CD14-positive monocyte (primary cell): ENCODE measurements around the gene SERPINA5. TPM values are rescaled to one million over a fixed set of nuclear protein-coding genes. Genes with fewer than 3 reads are reported as not detected.

Source experiments
- DNase-seq, 3 donors: peaks; one replicate each; pipeline ENCODE4 v3.0.0-alpha.2; 2011 to 2022
- H2AFZ ChIP-seq: 2 replicates; pipeline ENCODE4 v1.6.0; 2012; ENCODE audit warnings: mild to moderate bottlenecking, low read depth, low read length, inconsistent platforms; ENCODE audit not compliant: insufficient read depth, poor library complexity, severe bottlenecking
- H3K27ac ChIP-seq, 2 donors: 1 replicate in 1 of 2; 2 replicates in 1 of 2; pipeline ENCODE4 v1.5.1; 2012 to 2013; ENCODE audit warnings: low read length in 2 of 2, control low read depth in 1 of 2, inconsistent platforms in 1 of 2, low read depth in 1 of 2, mild to moderate bottlenecking in 1 of 2
- H3K27me3 ChIP-seq, 2 donors: one replicate each; pipeline versions ENCODE4 v1.6.0 to v1.6.1; 2011 to 2013; ENCODE audit warnings: low read length in 2 of 2; ENCODE audit not compliant: control insufficient read depth in 2 of 2, insufficient read depth in 2 of 2
- H3K36me3 ChIP-seq, 2 donors: replicated peaks in 1 of 2; 1 replicate in 1 of 2; 2 replicates in 1 of 2; pipeline versions ENCODE4 v1.5.1 to v1.6.1; 2012 to 2013; ENCODE audit warnings: low read length in 2 of 2, control low read depth in 1 of 2, inconsistent platforms in 1 of 2, mild to moderate bottlenecking in 1 of 2; ENCODE audit not compliant: insufficient read depth in 2 of 2, control insufficient read depth in 1 of 2
- H3K4me1 ChIP-seq, 2 donors: 1 replicate in 1 of 2; 2 replicates in 1 of 2; pipeline versions ENCODE4 v1.5.1 to v1.6.1; 2012 to 2013; ENCODE audit warnings: low read length in 2 of 2, control low read depth in 1 of 2, inconsistent platforms in 1 of 2, mild to moderate bottlenecking in 1 of 2, moderate library complexity in 1 of 2; ENCODE audit not compliant: insufficient read depth in 2 of 2, control insufficient read depth in 1 of 2
- H3K4me2 ChIP-seq: replicated peaks from 2 replicates; pipeline ENCODE3; 2012; ENCODE audit warnings: low read length, moderate library complexity, mild to moderate bottlenecking; ENCODE audit not compliant: poor library complexity, severe bottlenecking; ENCODE audit errors: extremely low read depth
- H3K4me3 ChIP-seq, 3 experiments: fragments of 200-600 bp in 1 of 3; sonication (generic) in 1 of 3; replicated peaks in 1 of 3; 1 replicate in 2 of 3; 2 replicates in 1 of 3; pipeline ENCODE4 v1.5.1; 2011 to 2013; ENCODE audit warnings: low read length in 3 of 3, mild to moderate bottlenecking in 3 of 3, control low read depth in 2 of 3, low read depth in 2 of 3, inconsistent platforms in 1 of 3, moderate library complexity in 1 of 3
- H3K79me2 ChIP-seq: 2 replicates; pipeline ENCODE4 v1.6.0; 2012; ENCODE audit warnings: mild to moderate bottlenecking, control low read depth, inconsistent platforms, low read length, moderate library complexity; ENCODE audit not compliant: insufficient read depth
- H3K9ac ChIP-seq: 2 replicates; pipeline ENCODE4 v1.6.0; 2017; ENCODE audit warnings: low read length, mild to moderate bottlenecking; ENCODE audit not compliant: insufficient read depth, poor library complexity, severe bottlenecking
- H3K9me3 ChIP-seq, 2 donors: replicated peaks in 1 of 2; 1 replicate in 1 of 2; 2 replicates in 1 of 2; pipeline versions ENCODE4 v1.5.1 to v1.6.1; 2012 to 2013; ENCODE audit warnings: low read length in 2 of 2, control low read depth in 1 of 2; ENCODE audit not compliant: control insufficient read depth in 1 of 2, insufficient read depth in 1 of 2
- H4K20me1 ChIP-seq: 2 replicates; pipeline ENCODE4 v1.6.0; 2012; ENCODE audit warnings: mild to moderate bottlenecking, low read length, control low read depth, moderate library complexity; ENCODE audit not compliant: insufficient read depth
- H3K27ac Mint-ChIP-seq, 7 donors: one replicate each; pipeline ENCODE4 v1.8.0; 2020; ENCODE audit warnings: mild to moderate bottlenecking in 7 of 7, mixed read lengths in 7 of 7, moderate library complexity in 6 of 7, inconsistent platforms in 2 of 7
- H3K27me3 Mint-ChIP-seq, 3 donors: one replicate each; pipeline ENCODE4 v1.8.0; 2021 to 2022; ENCODE audit warnings: low read depth in 3 of 3, mild to moderate bottlenecking in 3 of 3, mixed read lengths in 3 of 3, moderate library complexity in 3 of 3, inconsistent platforms in 1 of 3
- H3K36me3 Mint-ChIP-seq, 2 donors: one replicate each; pipeline ENCODE4 v1.8.0; 2020; ENCODE audit warnings: mixed read lengths in 2 of 2, inconsistent platforms in 1 of 2, mild to moderate bottlenecking in 1 of 2
- H3K4me1 Mint-ChIP-seq: one replicate; pipeline ENCODE4 v1.8.0; 2020; ENCODE audit warnings: mild to moderate bottlenecking, mixed read lengths
- H3K4me3 Mint-ChIP-seq, 2 donors: one replicate each; pipeline ENCODE4 v1.8.0; 2020; ENCODE audit warnings: mild to moderate bottlenecking in 2 of 2, mixed read lengths in 2 of 2, moderate library complexity in 1 of 2
- H3K9me3 Mint-ChIP-seq, 7 donors: one replicate each; pipeline ENCODE4 v1.8.0; 2020 to 2022; ENCODE audit warnings: mixed read lengths in 7 of 7, mild to moderate bottlenecking in 6 of 7, moderate library complexity in 6 of 7, inconsistent platforms in 2 of 7
- CTCF ChIP-seq: fragments of 200-600 bp; IDR thresholded peaks from one replicate; pipeline ENCODE4 v1.8.0; 2022; ENCODE audit warnings: antibody characterized with exemption, mild to moderate bottlenecking
- WGBS: methylation state at CpG from one replicate; pipeline ENCODE4 v1.1.5; 2013; ENCODE audit warnings: missing lambda C conversion rate; ENCODE audit not compliant: insufficient coverage; 5-methylcytosine and 5-hydroxymethylcytosine counted together
- intact Hi-C, 2 donors: fragments of 100-400 bp; cut with micrococcal nuclease; formaldehyde crosslinking; loops; one replicate each; pipeline versions ENCODE4 v1.15.0 to v1.15.1; 2023
- polyA plus RNA-seq, 3 donors: library from polyadenylated mRNA; depleted of rRNA in 1 of 3; unstranded in 2 of 3; stranded (reverse) in 1 of 3; fragments of 300-500 nt in 2 of 3; fragments of >200 nt in 1 of 3; fragmentation: Illumina TruSeq in 2 of 3; gene quantifications; 1 replicate in 2 of 3; 2 replicates in 1 of 3; pipeline ENCODE4 v1.2.3, GENCODE V29; 2012 to 2021

SERPINA5 gene
- polyA plus RNA-seq, 3 donors: not detected

DNA sequence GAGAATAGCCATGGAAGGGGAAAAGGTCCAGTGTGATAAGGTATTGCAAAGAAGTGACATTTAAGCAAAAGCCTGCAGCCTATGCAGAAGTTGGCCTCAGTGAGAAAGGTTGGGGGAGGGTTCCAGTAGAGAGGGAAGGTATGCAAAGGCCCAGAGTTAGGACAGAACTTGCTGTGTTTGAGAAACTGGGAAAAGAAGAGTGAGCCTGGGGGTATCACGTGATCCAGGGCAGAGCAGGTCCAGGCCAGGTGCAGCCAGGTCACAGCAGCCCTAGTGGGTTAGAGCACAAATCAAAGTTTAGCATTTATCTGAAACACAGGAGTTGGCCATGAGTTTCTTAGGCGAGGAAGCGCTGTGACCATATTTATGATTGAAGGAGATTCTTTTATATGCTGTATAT lies 1.6 kb downstream of the SERPINA5 start:
- peaks cover 1% of the 10 kb centered on the region for H3K4me1 Mint-ChIP-seq
- H3K27me3 Mint-ChIP-seq: peaks cover 0 to 7% (median 3%) of the 10 kb centered on the region in 3 donors
- WGBS: 79% methylated on average over 3 of the region's 3 CpGs

DNA sequence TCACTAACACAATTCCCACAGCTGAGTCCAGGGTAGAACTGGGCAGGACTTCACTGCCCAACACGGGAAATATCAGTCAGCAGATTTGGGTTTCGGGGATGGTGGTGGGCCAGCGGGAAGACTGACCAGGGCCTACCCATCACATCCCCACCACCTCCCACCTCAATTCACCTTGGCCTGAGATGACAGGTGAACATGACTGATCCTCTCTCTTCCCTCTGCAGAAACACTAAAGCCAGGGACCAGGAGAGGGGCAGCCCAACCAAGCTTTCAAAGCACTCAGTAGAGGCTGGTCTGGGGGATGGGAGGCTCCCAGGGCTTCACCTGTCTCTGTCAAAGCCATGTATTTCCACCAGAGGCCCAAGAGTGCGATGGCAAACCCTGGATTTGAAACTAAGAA lies 2.3 kb downstream of the SERPINA5 start:
- H3K36me3 ChIP-seq: no peaks in the 10 kb centered on the region
- peaks cover 0 to 3% of the 10 kb centered on the region in 2 donors for H3K9me3 ChIP-seq
- H2AFZ ChIP-seq: no peak overlapping the region
- Mint-ChIP-seq H3K27ac (no peak overlapping the region), H3K4me3 (no peak overlapping the region), H3K4me1 (peaks cover 1% of the 10 kb centered on the region), H3K27me3 (peaks cover 0 to 9% (median 6%) of the 10 kb centered on the region in 3 donors), H3K9me3 (peaks cover 0 to 9% (median 2%) of the 10 kb centered on the region in 7 donors), H3K36me3 (no peaks in the 10 kb centered on the region)
- H3K27ac ChIP-seq: no peak overlapping the region
- no peak overlapping the region for H3K4me2 ChIP-seq
- DNase-seq: no peak
- H4K20me1 ChIP-seq: no peaks in the 10 kb centered on the region
- H3K9ac ChIP-seq: no peak overlapping the region
- intact Hi-C loops: no loop called here
- H3K27me3 ChIP-seq: peaks cover 0 to 3% of the 10 kb centered on the region in 2 donors
- H3K4me1 ChIP-seq: no peaks in the 10 kb centered on the region
- 94% methylated on average over 3 of the region's 4 CpGs for WGBS
- no peak overlapping the region for H3K4me3 ChIP-seq
- TF ChIP-seq CTCF: no peak
- H3K79me2 ChIP-seq: no peaks in the 10 kb centered on the region

More for the DNA sequence above, 1.6 kb downstream of the SERPINA5 start:
- no peak for TF ChIP-seq CTCF
- H3K4me1 ChIP-seq: no peaks in the 10 kb centered on the region
- no peak overlapping the region for H2AFZ ChIP-seq
- Mint-ChIP-seq H3K4me3 (no peak overlapping the region), H3K36me3 (no peaks in the 10 kb centered on the region), H3K27ac (peak overlapping the region in 1 of 7 donors; percentile 43), H3K9me3 (peaks cover 0 to 10% (median 2%) of the 10 kb centered on the region in 7 donors)
- no peak for DNase-seq
- H3K9me3 ChIP-seq: peaks cover 0 to 3% of the 10 kb centered on the region in 2 donors
- intact Hi-C loops: no loop called here
- H3K27me3 ChIP-seq: peaks cover 0 to 3% of the 10 kb centered on the region in 2 donors
- H3K79me2 ChIP-seq: no peaks in the 10 kb centered on the region
- no peak overlapping the region for H3K4me2 ChIP-seq
- no peak overlapping the region for H3K27ac ChIP-seq
- no peaks in the 10 kb centered on the region for H3K36me3 ChIP-seq
- H4K20me1 ChIP-seq: no peaks in the 10 kb centered on the region
- no peak overlapping the region for H3K9ac ChIP-seq
- H3K4me3 ChIP-seq: no peak overlapping the region
